Lung (tissue), 12 donors: ENCODE results near the gene ZNF790. TPM values are rescaled to one million over a fixed set of nuclear protein-coding genes. Genes with fewer than 3 reads are reported as not detected.

Source experiments
- ATAC-seq: fragments of 200-7000 bp; cut with Tn5 transposase; one replicate; pipeline ENCODE4 v1.9.1; 2020; ENCODE audit warnings: moderate number of reproducible peaks; ENCODE audit not compliant: insufficient read depth, low FRiP score
- DNase-seq, 3 donors: peaks; one replicate each; pipeline ENCODE4 v3.0.0-alpha.2; 2013 to 2017
- H3K27ac ChIP-seq, 2 donors: one replicate each; pipeline ENCODE4 v1.5.1; 2013; ENCODE audit warnings: mild to moderate bottlenecking in 2 of 2, moderate library complexity in 2 of 2, control low read depth in 1 of 2, inconsistent platforms in 1 of 2, low read depth in 1 of 2, low read length in 1 of 2
- H3K27me3 ChIP-seq, 3 donors: one replicate each; pipeline ENCODE4 v1.5.1; 2013; ENCODE audit warnings: low read length in 2 of 3; ENCODE audit not compliant: control insufficient read depth in 3 of 3, insufficient read depth in 3 of 3
- H3K36me3 ChIP-seq, 4 donors: one replicate each; pipeline ENCODE4 v1.5.1; 2013; ENCODE audit warnings: low read length in 4 of 4, mild to moderate bottlenecking in 1 of 4, moderate library complexity in 1 of 4; ENCODE audit not compliant: control insufficient read depth in 4 of 4, insufficient read depth in 4 of 4
- H3K4me1 ChIP-seq, 5 donors: one replicate each; pipeline ENCODE4 v1.5.1; 2013; ENCODE audit warnings: low read length in 5 of 5, mild to moderate bottlenecking in 2 of 5, moderate library complexity in 1 of 5; ENCODE audit not compliant: control insufficient read depth in 5 of 5, insufficient read depth in 5 of 5
- H3K4me3 ChIP-seq: one replicate; pipeline ENCODE4 v1.5.1; 2013; ENCODE audit warnings: mild to moderate bottlenecking, control low read depth, moderate library complexity
- H3K9ac ChIP-seq, 2 donors: one replicate each; pipeline ENCODE4 v1.5.1; 2013; ENCODE audit warnings: low read length in 2 of 2, control low read depth in 1 of 2; ENCODE audit not compliant: insufficient read depth in 1 of 2
- H3K9me3 ChIP-seq, 4 donors: one replicate each; pipeline ENCODE4 v1.5.1; 2013; ENCODE audit warnings: low read length in 3 of 4, mild to moderate bottlenecking in 1 of 4, moderate library complexity in 1 of 4; ENCODE audit not compliant: control insufficient read depth in 4 of 4, insufficient read depth in 3 of 4
- CTCF ChIP-seq: IDR thresholded peaks from 2 replicates; pipeline ENCODE4 v1.5.1; 2012; ENCODE audit warnings: mild to moderate bottlenecking; ENCODE audit errors: control extremely low read depth, extremely low read depth
- WGBS, 2 donors: extraction: QIAGEN DNeasy Blood & Tissue Kit; methylation state at CpG; one replicate each; pipeline ENCODE4 v1.1.7; 2013; 5-methylcytosine and 5-hydroxymethylcytosine counted together
- polyA plus RNA-seq, 2 donors: library from polyadenylated mRNA; stranded (reverse); fragments of 200-250 nt; gene quantifications; one replicate each; pipeline ENCODE4 v1.2.1, GENCODE V29; 2013
- total RNA-seq, 2 donors: library from RNA; depleted of rRNA in 1 of 2; stranded (reverse); fragments of >200 nt in 1 of 2; gene quantifications; one replicate each; pipeline ENCODE4 v1.2.1, GENCODE V29; 2014 to 2021
- donor health status: control.
- donor health status: control.
- donor health status: Bipolar disorder and iron deficiency.
- donor health status: healthy.
- donor health status: DM: yes; HTN: yes; CAD: no.

ZNF790 gene
- total and polyA plus RNA-seq, 4 donors, result 2.0 to 10.7 (median 4.2) TPM

- Histone ChIP-seq H3K27me3 (no peaks in the 10 kb centered on the region), H3K4me1 (peaks cover 5 to 14% (median 6%) of the 10 kb centered on the region in 5 donors), H3K9ac (peak overlapping the region; percentile 78 to 95), H3K9me3 (peaks cover 0 to 21% (median 5%) of the 10 kb centered on the region in 4 donors), H3K27ac (peak overlapping the region; percentile 84 to 95), H3K36me3 (peaks cover 3 to 18% (median 10%) of the 10 kb centered on the region in 4 donors), H3K4me3 (peak overlapping the region; percentile 82)
- no peak for TF ChIP-seq CTCF
- peak in 1 of 3 donors; percentile 45 for DNase-seq
- WGBS, 2 donors, result 17 to 24% methylated on average over 12 of the region's 12 CpGs
- ATAC-seq, result no peak
Measured at GRCh38 chr19:36838784-36839324, 667 bp upstream of the ZNF790 start.

- WGBS, 2 donors, result 21 to 23% methylated on average over 8 of the region's 8 CpGs
- peak overlapping the region; percentile 78 to 95 for H3K9ac ChIP-seq
- peaks cover under 1 to 27% (median 14%) of the 10 kb centered on the region in 4 donors for H3K36me3 ChIP-seq
- peaks cover 4 to 27% (median 9%) of the 10 kb centered on the region in 4 donors for H3K9me3 ChIP-seq
- peak overlapping the region; percentile 84 to 95 for H3K27ac ChIP-seq
- H3K27me3 ChIP-seq, result no peaks in the 10 kb centered on the region
- H3K4me1 ChIP-seq, result peaks cover 5 to 14% (median 6%) of the 10 kb centered on the region in 5 donors
- ATAC-seq, result no peak
- DNase-seq, result peak in 1 of 3 donors; percentile 69
- no peak for TF ChIP-seq CTCF
- peak overlapping the region; percentile 82 for H3K4me3 ChIP-seq
Measured at GRCh38 chr19:36837176-36837905, 846 bp downstream of the ZNF790 start.

- Histone ChIP-seq H3K36me3 (peaks cover 3 to 50% (median 35%) of the 10 kb centered on the region in 4 donors), H3K4me3 (no peak overlapping the region), H3K9ac (no peak overlapping the region), H3K27me3 (no peaks in the 10 kb centered on the region), H3K27ac (no peak overlapping the region), H3K9me3 (peaks cover 26 to 37% (median 32%) of the 10 kb centered on the region in 4 donors), H3K4me1 (peaks cover 0 to 7% (median 6%) of the 10 kb centered on the region in 5 donors)
- 99 to 100% methylated on average over 2 of the region's 2 CpGs for WGBS, 2 donors
- TF ChIP-seq CTCF, result no peak
- ATAC-seq, result no peak
- DNase-seq, result no peak
Measured at GRCh38 chr19:36833430-36833829, 4.8 kb downstream of the ZNF790 start.
